ENCODE data around the gene OPN4. TPM values are rescaled to one million over a fixed set of nuclear protein-coding genes. Genes with fewer than 3 reads are reported as not detected.

The OPN4 gene
- total and polyA plus RNA-seq, 2 of the 8 experiments (the other 6 are each of a cell fraction or from before 2014, with no cell fraction given), result not detected

GRCh38 chr10:86699991-86700840 lies 45.9 kb downstream of the OPN4 start:
- no peak for DNase-seq (ENCODE audit: low read depth in 1 of 2, low spot score in 2 of 2)
- TF ChIP-seq JUN (IDR thresholded peaks at IDR 0.05; ENCODE audit: low read depth, low read length) (no peak), ATF3 (IDR thresholded peaks at IDR 0.05; ENCODE audit: insufficient read depth, low read depth, low read length) (no peak), CTBP2 (IDR thresholded peaks at IDR 0.05; ENCODE audit: borderline replicate concordance, insufficient read depth, insufficient read length, low read length) (no peak)
- Histone ChIP-seq H3K36me3 (ENCODE audit: control insufficient read depth in 2 of 4, insufficient read depth in 4 of 4, low read length in 3 of 4) (no peaks in the 10 kb centered on the region), H3K14ac (ENCODE audit: insufficient read length) (no peak overlapping the region), H3K23me2 (ENCODE audit: low read depth, low read length) (no peaks in the 10 kb centered on the region), H4K8ac (ENCODE audit: extremely low read depth, insufficient read depth, low read length) (peak overlapping the region; percentile 22; the same call in 1 of the 2 replicates), H2AK5ac (ENCODE audit: low read depth, low read length) (no peak overlapping the region), H2BK12ac (ENCODE audit: low read depth, low read length) (no peak overlapping the region), H3K56ac (replicated peaks; ENCODE audit: insufficient read length, low read depth, low read length) (no peak overlapping the region), H3K4me3 (ENCODE audit: extremely low read depth in 1 of 4, insufficient read depth in 2 of 4, low read depth in 3 of 4, low read length in 4 of 4) (no peak overlapping the region), H3K79me1 (ENCODE audit: low read depth, low read length) (no peaks in the 10 kb centered on the region), H3K4me2 (ENCODE audit: insufficient read depth in 1 of 2, low read depth in 2 of 2, low read length in 2 of 2) (no peak overlapping the region), H2BK20ac (ENCODE audit: low read length) (no peak overlapping the region), H3K4ac (replicated peaks; ENCODE audit: insufficient read length, low read depth, low read length) (no peak overlapping the region), H3K27me3 (replicated peaks in 1 of 4; ENCODE audit: control insufficient read depth in 3 of 4, extremely low read depth in 1 of 4, insufficient read depth in 3 of 4, low read length in 3 of 4) (0 out of 7 replicates have a peak, but pooled peaks cover 0 to 3% (median 0%) of the 10 kb centered on the region in 4 experiments), H3K23ac (ENCODE audit: insufficient read length) (no peak overlapping the region), H4K5ac (ENCODE audit: insufficient read length, low read depth, low read length) (no peak overlapping the region), H3K27ac (ENCODE audit: low read depth, low read length) (no peak overlapping the region), H2BK5ac (ENCODE audit: low read depth, low read length) (no peak overlapping the region), H2AFZ (ENCODE audit: low read length) (no peak overlapping the region), H4K20me1 (replicated peaks in 1 of 2; ENCODE audit: control insufficient read depth in 1 of 2, insufficient read depth in 2 of 2, low read length in 2 of 2) (no peaks in the 10 kb centered on the region), H2BK15ac (ENCODE audit: low read length) (0 out of 2 replicates have a peak overlapping the region, but pooled peaks have one; percentile 16), H3K9ac (replicated peaks in 1 of 4; ENCODE audit: extremely low read depth in 1 of 4, low read depth in 3 of 4, low read length in 3 of 4) (no peak overlapping the region), H3K18ac (ENCODE audit: extremely low read depth, low read length) (no peak overlapping the region), H2BK120ac (replicated peaks; ENCODE audit: low read depth, low read length) (no peak overlapping the region), H3K4me1 (replicated peaks in 1 of 4; ENCODE audit: control insufficient read depth in 3 of 4, insufficient read depth in 4 of 4, low read length in 3 of 4) (peaks cover 0 to 3% (median 0%) of the 10 kb centered on the region in 4 experiments; a peak in 1 of 7 replicates), H3K9me3 (ENCODE audit: insufficient read depth in 2 of 2, low read depth in 1 of 2, low read length in 1 of 2) (no peaks in the 10 kb centered on the region), H4K91ac (replicated peaks; ENCODE audit: insufficient read length, low read length) (no peak overlapping the region), H3K79me2 (ENCODE audit: control insufficient read depth in 1 of 2, insufficient read depth in 2 of 2, low read length in 2 of 2) (no peaks in the 10 kb centered on the region)
- POLR2A ChIA-PET (ENCODE audit: partially characterized antibody), result interaction anchor here (1.2 to 1.7 kb wide), 3 partner anchors 10 to 56 kb away, joined by 3 to 4 read pairs (median 3); partner anchors contain the start of gene BMPR1A
- no peak for FAIRE-seq
- CTCF ChIA-PET (ENCODE audit: partially characterized antibody), result interaction anchor here (0.6 to 3.6 kb wide), 12 partner anchors 9 to 474 kb away, joined by 3 to 23 read pairs (median 5); no protein-coding TSS in a partner anchor
- WGBS, 2 experiments (ENCODE audit: extremely low coverage in 1 of 2, insufficient coverage in 1 of 2, insufficient read length in 1 of 2, insufficient replicate concordance in 2 of 2, low coverage in 1 of 2, low lambda C conversion rate in 2 of 2, missing lambda C conversion rate in 1 of 2), result 94% methylated on average over 9 of the region's 9 CpGs; no CpG with 5 or more reads in 1 of the 2 experiments

All from H1 (cell line).